Fibroblast of lung (primary cell): ENCODE measurements around the gene CTNND2. TPM values are rescaled to one million over a fixed set of nuclear protein-coding genes. Genes with fewer than 3 reads are reported as not detected.

Experiments used
- DNase-seq, 2 donors: peaks; one replicate each; pipeline versions ENCODE4 v3.0.0 to v3.0.0-alpha.2; 2010; ENCODE audit warnings: low read depth in 2 of 2
- H2AFZ ChIP-seq: 2 replicates; pipeline ENCODE4 v1.5.1; 2012; ENCODE audit warnings: low read length, control low read depth, inconsistent platforms
- H3K27ac ChIP-seq: 2 replicates; pipeline ENCODE4 v1.5.1; 2011; ENCODE audit warnings: low read length, control low read depth; ENCODE audit not compliant: insufficient read depth
- H3K27me3 ChIP-seq: 2 replicates; pipeline ENCODE4 v1.5.1; 2011; ENCODE audit warnings: mild to moderate bottlenecking, low read length; ENCODE audit not compliant: control insufficient read depth, insufficient read depth
- H3K36me3 ChIP-seq: 2 replicates; pipeline ENCODE4 v1.5.1; 2011; ENCODE audit warnings: low read length; ENCODE audit not compliant: control insufficient read depth, insufficient read depth
- H3K4me1 ChIP-seq: 2 replicates; pipeline ENCODE4 v1.5.1; 2011; ENCODE audit warnings: low read length; ENCODE audit not compliant: control insufficient read depth, insufficient read depth; ENCODE audit errors: extremely low read depth
- H3K4me2 ChIP-seq: 2 replicates; pipeline ENCODE4 v1.5.1; 2011; ENCODE audit warnings: low read length, control low read depth; ENCODE audit not compliant: insufficient read depth; ENCODE audit errors: extremely low read depth
- H3K4me3 ChIP-seq, 4 experiments: fragments of 200-600 bp in 1 of 4; sonication (generic) in 1 of 4; replicated peaks in 1 of 4; 2 replicates each; pipeline ENCODE4 v1.5.1; 2011 to 2016; ENCODE audit warnings: low read length in 4 of 4, low read depth in 3 of 4, mild to moderate bottlenecking in 3 of 4, control low read depth in 2 of 4, inconsistent platforms in 1 of 4, mixed read lengths in 1 of 4; ENCODE audit not compliant: insufficient read depth in 1 of 4; ENCODE audit errors: control extremely low read depth in 1 of 4
- H3K79me2 ChIP-seq: 2 replicates; pipeline ENCODE4 v1.5.1; 2012; ENCODE audit warnings: mild to moderate bottlenecking, low read length, inconsistent platforms; ENCODE audit not compliant: control insufficient read depth, insufficient read depth
- H3K9ac ChIP-seq: 2 replicates; pipeline ENCODE4 v1.5.1; 2011; ENCODE audit warnings: mild to moderate bottlenecking, low read length, control low read depth; ENCODE audit not compliant: insufficient read depth
- H3K9me3 ChIP-seq: 2 replicates; pipeline ENCODE4 v1.5.1; 2012; ENCODE audit warnings: low read depth, low read length; ENCODE audit not compliant: control insufficient read depth, insufficient read depth
- H4K20me1 ChIP-seq: 2 replicates; pipeline ENCODE4 v1.5.1; 2011; ENCODE audit warnings: low read length; ENCODE audit not compliant: control insufficient read depth, insufficient read depth; ENCODE audit errors: extremely low read depth
- CTCF ChIP-seq, 2 donors: IDR thresholded peaks in 1 of 2; conservative IDR thresholded peaks in 1 of 2; 1 replicate in 1 of 2; 2 replicates in 1 of 2; pipeline ENCODE4 v1.5.1; 2011 to 2012; ENCODE audit warnings: low read length in 2 of 2, control low read depth in 1 of 2, inconsistent platforms in 1 of 2, low read depth in 1 of 2, mild to moderate bottlenecking in 1 of 2
- EZH2 ChIP-seq: IDR thresholded peaks from 2 replicates; pipeline ENCODE4 v1.5.1; 2012; ENCODE audit warnings: low read length, control low read depth, mild to moderate bottlenecking; ENCODE audit errors: missing control alignments
- polyA plus RNA-seq, 2 donors: library from polyadenylated mRNA; depleted of rRNA in 1 of 2; stranded (reverse) in 1 of 2; unstranded in 1 of 2; fragments of >200 nt; gene quantifications; 2 replicates each; pipeline ENCODE4 v1.2.1, GENCODE V29; 2011 to 2012; ENCODE audit warnings: missing spikeins in 1 of 2
- total RNA-seq: library from RNA; depleted of rRNA; stranded (reverse); fragments of >200 nt; gene quantifications from 2 replicates; pipeline ENCODE4 v1.2.1, GENCODE V29; 2014

CTNND2 gene
- total and polyA plus RNA-seq, 2 donors (not counting 1 experiment from before 2014, with no cell fraction given), result not detected

DNA sequence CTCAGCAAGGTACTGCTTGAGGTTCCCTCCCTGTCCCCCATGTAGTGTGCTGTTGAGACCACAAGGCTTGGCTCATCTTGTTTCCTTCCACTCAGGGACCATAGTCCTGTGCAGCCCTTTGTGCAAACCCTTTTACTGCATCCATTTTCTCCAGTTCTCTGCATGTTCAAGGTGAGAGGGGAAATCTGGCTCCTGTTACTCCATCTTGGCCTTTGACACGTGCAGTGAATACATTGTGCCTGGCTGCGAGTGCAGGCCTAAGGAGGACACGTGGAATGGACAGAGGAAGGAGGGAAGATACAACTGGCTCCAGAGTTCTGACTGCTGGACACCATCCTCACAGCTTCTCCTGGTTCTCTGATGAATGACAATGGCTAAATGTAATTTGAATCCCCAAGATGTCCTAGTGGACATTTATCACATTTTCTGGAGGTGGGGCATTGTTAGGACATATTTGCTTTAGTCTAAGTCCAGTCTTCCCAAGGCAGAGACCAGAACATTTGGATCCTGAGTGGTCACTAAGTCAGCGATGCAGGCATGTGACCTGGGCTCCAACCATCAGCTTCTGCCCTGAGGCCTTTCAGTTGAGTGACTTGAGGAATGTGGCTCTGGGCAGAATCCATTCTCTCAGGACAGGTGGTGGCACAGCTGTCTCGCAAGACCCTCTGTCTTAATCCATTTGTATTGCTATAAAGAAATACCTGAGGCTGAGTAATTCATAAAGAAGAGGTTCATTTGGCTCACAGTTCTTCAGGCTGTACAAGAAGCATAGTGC lies 954.2 kb downstream of the CTNND2 start:
- Histone ChIP-seq H3K27me3 (peaks cover 2% of the 10 kb centered on the region), H3K36me3 (no peaks in the 10 kb centered on the region), H4K20me1 (no peaks in the 10 kb centered on the region), H3K9ac (no peak overlapping the region), H3K4me3 (no peak overlapping the region), H3K4me2 (no peak overlapping the region), H3K79me2 (no peaks in the 10 kb centered on the region), H3K27ac (no peak overlapping the region), H3K4me1 (no peaks in the 10 kb centered on the region), H3K9me3 (no peaks in the 10 kb centered on the region), H2AFZ (no peak overlapping the region)
- no peak for TF ChIP-seq EZH2
- TF ChIP-seq CTCF (conservative IDR thresholded peaks at IDR 0.05 in 1 of 2, IDR thresholded peaks at IDR 0.05 in 1 of 2; ENCODE audit: low read depth in 1 of 2, low read length in 2 of 2), result no peak
- DNase-seq, result no peak

DNA sequence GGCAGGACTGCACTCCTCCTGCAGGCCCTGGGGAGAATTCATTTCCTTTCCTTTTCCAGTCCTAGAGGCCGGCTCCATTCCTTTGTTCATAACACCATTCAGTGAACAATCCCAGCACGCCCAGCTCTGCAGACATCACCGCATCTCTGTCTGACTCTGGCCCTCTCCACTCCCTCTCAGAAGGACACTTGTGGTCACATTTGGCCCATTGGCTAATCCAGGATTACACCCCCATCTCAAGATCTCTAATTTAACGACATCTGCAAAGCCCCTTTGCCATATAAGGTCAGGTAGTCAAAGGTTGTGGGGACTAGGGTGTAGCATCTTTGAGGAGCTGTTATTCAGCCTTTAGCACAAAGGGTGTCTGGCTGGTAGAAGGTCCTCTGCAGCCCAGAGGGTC lies 958.2 kb downstream of the CTNND2 start:
- TF ChIP-seq EZH2, result no peak
- TF ChIP-seq CTCF (conservative IDR thresholded peaks at IDR 0.05 in 1 of 2, IDR thresholded peaks at IDR 0.05 in 1 of 2; ENCODE audit: low read depth in 1 of 2, low read length in 2 of 2), result no peak
- H3K9ac ChIP-seq, result no peak overlapping the region

DNA sequence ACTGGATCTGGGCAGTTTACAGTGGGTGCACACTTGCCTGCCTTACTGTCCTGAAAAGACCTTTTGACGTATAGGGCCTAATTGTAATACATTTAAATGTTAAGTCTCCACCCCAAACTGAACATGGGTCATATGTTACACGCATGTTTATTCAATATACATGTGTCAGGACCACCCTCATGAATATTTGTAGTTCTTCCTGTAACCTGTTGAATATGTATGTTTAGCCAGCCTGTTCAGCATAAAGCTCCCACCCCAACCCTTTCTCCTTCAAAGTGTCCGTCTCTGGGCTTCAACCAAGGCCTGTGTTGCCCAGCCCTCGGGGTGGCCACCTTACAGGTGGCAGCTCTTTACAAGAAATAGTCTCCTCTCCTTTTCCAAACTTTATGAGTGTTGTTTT lies 962.3 kb downstream of the CTNND2 start:
- H3K9ac ChIP-seq, result no peak overlapping the region
- TF ChIP-seq CTCF (conservative IDR thresholded peaks at IDR 0.05 in 1 of 2, IDR thresholded peaks at IDR 0.05 in 1 of 2; ENCODE audit: low read depth in 1 of 2, low read length in 2 of 2) (no peak), EZH2 (no peak)
- H3K4me2 ChIP-seq, result no peak overlapping the region
- no peak overlapping the region for H2AFZ ChIP-seq
- H3K9me3 ChIP-seq, result no peaks in the 10 kb centered on the region
- no peaks in the 10 kb centered on the region for H4K20me1 ChIP-seq
- H3K79me2 ChIP-seq, result no peaks in the 10 kb centered on the region
- H3K36me3 ChIP-seq, result no peaks in the 10 kb centered on the region
- H3K27me3 ChIP-seq, result peaks cover 2% of the 10 kb centered on the region
- H3K4me1 ChIP-seq, result no peaks in the 10 kb centered on the region
- H3K4me3 ChIP-seq, result no peak overlapping the region
- H3K27ac ChIP-seq, result no peak overlapping the region
- no peak for DNase-seq

More for the DNA sequence above, 958.2 kb downstream of the CTNND2 start:
- H3K79me2 ChIP-seq, result no peaks in the 10 kb centered on the region
- no peaks in the 10 kb centered on the region for H3K9me3 ChIP-seq
- H2AFZ ChIP-seq, result no peak overlapping the region
- no peak overlapping the region for H3K27ac ChIP-seq
- H3K4me3 ChIP-seq, result no peak overlapping the region
- no peak for DNase-seq
- peaks cover 2% of the 10 kb centered on the region for H3K27me3 ChIP-seq
- H3K4me2 ChIP-seq, result no peak overlapping the region
- no peaks in the 10 kb centered on the region for H3K36me3 ChIP-seq
- no peaks in the 10 kb centered on the region for H4K20me1 ChIP-seq
- H3K4me1 ChIP-seq, result no peaks in the 10 kb centered on the region
